H1 (cell line): ENCODE results near the gene ENPP1. TPM values are rescaled to one million over a fixed set of nuclear protein-coding genes. Genes with fewer than 3 reads are reported as not detected.

ENCODE experiments used
- CTCF ChIA-PET: fragments of 300-600 bp; sonication (Branson Sonifier 250); formaldehyde crosslinking; loops from one replicate; lab custom pipeline; 2021; ENCODE audit not compliant: partially characterized antibody; lab: Charles Lee
- POLR2A ChIA-PET: fragments of 300-600 bp; sonication (Branson Sonifier 250); formaldehyde crosslinking; loops from one replicate; lab custom pipeline; 2021; ENCODE audit warnings: inconsistent platforms; ENCODE audit not compliant: partially characterized antibody; lab: Charles Lee
- DNase-seq, 2 experiments: peaks; one replicate each; pipeline versions ENCODE4 v3.0.0 to v3.0.0-alpha.2; 2010 to 2022; ENCODE audit warnings: low spot score in 2 of 2, low read depth in 1 of 2, mixed read lengths in 1 of 2
- FAIRE-seq: peaks from 2 replicates; lab custom pipeline; 2011; peaks lifted over from hg19 to GRCh38; lab: Jason Lieb, UNC
- H2AFZ ChIP-seq: 2 replicates; pipeline ENCODE4 v1.8.1; 2012; ENCODE audit warnings: low read length, inconsistent platforms
- H2AK5ac ChIP-seq: 2 replicates; pipeline ENCODE4 v1.6.1; 2013; ENCODE audit warnings: low read depth, low read length
- H2BK120ac ChIP-seq: replicated peaks from 2 replicates; pipeline ENCODE3; 2013; ENCODE audit warnings: low read depth, low read length, inconsistent platforms
- H2BK12ac ChIP-seq: 2 replicates; pipeline ENCODE4 v1.6.1; 2013; ENCODE audit warnings: low read depth, low read length
- H2BK15ac ChIP-seq: 2 replicates; pipeline ENCODE4 v1.6.1; 2013; ENCODE audit warnings: low read length
- H2BK20ac ChIP-seq: 2 replicates; pipeline ENCODE4 v1.6.1; 2013; ENCODE audit warnings: low read length
- H2BK5ac ChIP-seq: 2 replicates; pipeline ENCODE4 v1.6.1; 2013; ENCODE audit warnings: low read depth, low read length
- H3K14ac ChIP-seq: 2 replicates; pipeline ENCODE4 v1.6.1; 2013; ENCODE audit warnings: inconsistent platforms; ENCODE audit not compliant: insufficient read length
- H3K18ac ChIP-seq: 2 replicates; pipeline ENCODE4 v1.6.1; 2013; ENCODE audit warnings: low read length; ENCODE audit errors: extremely low read depth
- H3K23ac ChIP-seq: 2 replicates; pipeline ENCODE4 v1.6.1; 2013; ENCODE audit warnings: inconsistent platforms; ENCODE audit not compliant: insufficient read length
- H3K23me2 ChIP-seq: 2 replicates; pipeline ENCODE4 v1.6.1; 2013; ENCODE audit warnings: low read depth, low read length
- H3K27ac ChIP-seq: 2 replicates; pipeline ENCODE4 v1.6.1; 2011; ENCODE audit warnings: low read depth, low read length, inconsistent platforms
- H3K27me3 ChIP-seq, 4 experiments: replicated peaks in 1 of 4; 1 replicate in 1 of 4; 2 replicates in 3 of 4; pipeline versions ENCODE4 v1.6.1 to v1.8.1; 2011 to 2013; ENCODE audit warnings: low read length in 3 of 4, mild to moderate bottlenecking in 3 of 4, inconsistent platforms in 2 of 4, mixed read lengths in 2 of 4, moderate library complexity in 1 of 4; ENCODE audit not compliant: control insufficient read depth in 3 of 4, insufficient read depth in 3 of 4; ENCODE audit errors: extremely low read depth in 1 of 4
- H3K36me3 ChIP-seq, 4 experiments: 2 replicates each; pipeline versions ENCODE4 v1.6.1 to v1.8.1; 2011 to 2013; ENCODE audit warnings: mild to moderate bottlenecking in 4 of 4, low read length in 3 of 4, moderate library complexity in 2 of 4, control low read depth in 1 of 4, inconsistent platforms in 1 of 4; ENCODE audit not compliant: insufficient read depth in 4 of 4, control insufficient read depth in 2 of 4
- H3K4ac ChIP-seq: replicated peaks from 2 replicates; pipeline ENCODE3; 2013; ENCODE audit warnings: low read length, low read depth, mixed read lengths, inconsistent platforms; ENCODE audit not compliant: insufficient read length
- H3K4me1 ChIP-seq, 4 experiments: replicated peaks in 1 of 4; 1 replicate in 1 of 4; 2 replicates in 3 of 4; pipeline versions ENCODE4 v1.6.1 to v1.8.1; 2011 to 2013; ENCODE audit warnings: low read length in 3 of 4, inconsistent platforms in 2 of 4, mixed read lengths in 1 of 4; ENCODE audit not compliant: insufficient read depth in 4 of 4, control insufficient read depth in 3 of 4
- H3K4me2 ChIP-seq, 2 experiments: 2 replicates each; pipeline versions ENCODE4 v1.6.1 to v1.8.1; 2011 to 2013; ENCODE audit warnings: low read depth in 2 of 2, low read length in 2 of 2, control low read depth in 1 of 2, inconsistent platforms in 1 of 2, mild to moderate bottlenecking in 1 of 2; ENCODE audit not compliant: insufficient read depth in 1 of 2
- H3K4me3 ChIP-seq, 4 experiments: fragments of 200-600, 300-600 bp in 1 of 4; sonication (generic), shearing (Covaris generic), sonication (Bioruptor Twin) in 1 of 4; 2 replicates each; pipeline versions ENCODE4 v1.5.1 to v1.8.1; 2011 to 2016; ENCODE audit warnings: low read length in 4 of 4, low read depth in 3 of 4, control low read depth in 2 of 4, inconsistent platforms in 2 of 4, mild to moderate bottlenecking in 2 of 4, mixed read lengths in 1 of 4, moderate library complexity in 1 of 4; ENCODE audit not compliant: insufficient read depth in 2 of 4; ENCODE audit errors: extremely low read depth in 1 of 4
- H3K56ac ChIP-seq: replicated peaks from 2 replicates; pipeline ENCODE3; 2013; ENCODE audit warnings: low read depth, mild to moderate bottlenecking, mixed read lengths, low read length, inconsistent platforms; ENCODE audit not compliant: insufficient read length
- H3K79me1 ChIP-seq: 2 replicates; pipeline ENCODE4 v1.6.1; 2013; ENCODE audit warnings: low read depth, low read length, control low read depth
- H3K79me2 ChIP-seq, 2 experiments: 2 replicates each; pipeline versions ENCODE4 v1.6.1 to v1.8.1; 2012 to 2013; ENCODE audit warnings: low read length in 2 of 2, mild to moderate bottlenecking in 2 of 2, inconsistent platforms in 1 of 2; ENCODE audit not compliant: insufficient read depth in 2 of 2, control insufficient read depth in 1 of 2
- H3K9ac ChIP-seq, 4 experiments: replicated peaks in 1 of 4; 1 replicate in 1 of 4; 2 replicates in 3 of 4; pipeline versions ENCODE4 v1.6.1 to v1.8.1; 2011 to 2013; ENCODE audit warnings: low read depth in 3 of 4, low read length in 3 of 4, control low read depth in 2 of 4, mild to moderate bottlenecking in 2 of 4, moderate library complexity in 2 of 4, inconsistent platforms in 1 of 4; ENCODE audit errors: extremely low read depth in 1 of 4
- H3K9me3 ChIP-seq, 2 experiments: 2 replicates each; pipeline versions ENCODE4 v1.6.1 to v1.8.1; 2012 to 2013; ENCODE audit warnings: mild to moderate bottlenecking in 2 of 2, moderate library complexity in 2 of 2, control low read depth in 1 of 2, inconsistent platforms in 1 of 2, low read depth in 1 of 2, low read length in 1 of 2, mixed read lengths in 1 of 2; ENCODE audit not compliant: insufficient read depth in 2 of 2
- H4K20me1 ChIP-seq, 2 experiments: replicated peaks in 1 of 2; 2 replicates each; pipeline versions ENCODE3 to v1.8.1; 2011 to 2013; ENCODE audit warnings: inconsistent platforms in 2 of 2, low read length in 2 of 2, mild to moderate bottlenecking in 1 of 2; ENCODE audit not compliant: insufficient read depth in 2 of 2, control insufficient read depth in 1 of 2
- H4K5ac ChIP-seq: 2 replicates; pipeline ENCODE4 v1.6.1; 2013; ENCODE audit warnings: low read length, low read depth, mixed read lengths, inconsistent platforms; ENCODE audit not compliant: insufficient read length
- H4K8ac ChIP-seq: 2 replicates; pipeline ENCODE4 v1.8.0; 2013; ENCODE audit warnings: mild to moderate bottlenecking, moderate library complexity, low read length, inconsistent platforms; ENCODE audit not compliant: insufficient read depth; ENCODE audit errors: extremely low read depth
- H4K91ac ChIP-seq: replicated peaks from 2 replicates; pipeline ENCODE3; 2013; ENCODE audit warnings: low read length, mixed read lengths, inconsistent platforms; ENCODE audit not compliant: insufficient read length
- CHD2 ChIP-seq: IDR thresholded peaks from 2 replicates; pipeline ENCODE4 v1.6.1; 2012; ENCODE audit warnings: low read length, improper control_type of control experiment
- CTCF ChIP-seq, 3 experiments: IDR thresholded peaks; 1 replicate in 2 of 3; 2 replicates in 1 of 3; pipeline versions ENCODE4 v1.5.1 to v1.6.1; 2011; ENCODE audit warnings: low read length in 3 of 3, mild to moderate bottlenecking in 3 of 3, inconsistent platforms in 2 of 3, low read depth in 1 of 3, moderate library complexity in 1 of 3; ENCODE audit not compliant: insufficient read depth in 1 of 3; ENCODE audit errors: control extremely low read depth in 1 of 3
- HDAC2 ChIP-seq, 2 experiments: fragments of 300-600 bp in 1 of 2; sonication (generic) in 1 of 2; IDR thresholded peaks; 2 replicates each; pipeline ENCODE4 v1.6.1; 2011 to 2012; ENCODE audit warnings: low read depth in 2 of 2, low read length in 2 of 2, mild to moderate bottlenecking in 2 of 2, moderate library complexity in 2 of 2, borderline replicate concordance in 1 of 2, inconsistent platforms in 1 of 2
- RNF2 ChIP-seq: fragments of 200-900, 300-1000 bp; sonication (generic); IDR thresholded peaks from 2 replicates; pipeline ENCODE4 v1.7.1; 2016; ENCODE audit warnings: borderline replicate concordance, low read depth, mild to moderate bottlenecking, antibody characterized with exemption, low read length; ENCODE audit not compliant: poor library complexity, severe bottlenecking; ENCODE audit errors: missing control alignments
- SRF ChIP-seq: IDR thresholded peaks from 2 replicates; pipeline ENCODE4 v1.6.1; 2011; ENCODE audit warnings: mild to moderate bottlenecking, low read depth, low read length, moderate library complexity
- TAF7 ChIP-seq: optimal IDR thresholded peaks from 2 replicates; pipeline ENCODE3; 2011; ENCODE audit warnings: low read depth, mild to moderate bottlenecking, inconsistent platforms, low read length, moderate library complexity, borderline replicate concordance
- TEAD4 ChIP-seq: IDR thresholded peaks from 2 replicates; pipeline ENCODE4 v1.6.1; 2012; ENCODE audit warnings: low read depth, low read length, inconsistent platforms, mixed read lengths
- WGBS, 2 experiments: shearing (Covaris generic) in 1 of 2; methylation state at CpG; one replicate each; pipeline versions ENCODE4 v1.1.6 to v1.1.7; 2013 to 2015; ENCODE audit warnings: low lambda C conversion rate in 2 of 2, mixed read lengths in 2 of 2, inconsistent platforms in 1 of 2, low coverage in 1 of 2, missing lambda C conversion rate in 1 of 2; ENCODE audit not compliant: insufficient replicate concordance in 2 of 2, insufficient coverage in 1 of 2, insufficient read length in 1 of 2; ENCODE audit errors: extremely low coverage in 1 of 2, missing lambda C conversion rate in 1 of 2; 5-methylcytosine and 5-hydroxymethylcytosine counted together
- polyA plus RNA-seq, 7 experiments: library from polyadenylated mRNA; depleted of rRNA in 3 of 7; stranded (reverse) in 5 of 7; unstranded in 2 of 7; fragments of >200 nt in 5 of 7; fragments of 200-250 nt in 2 of 7; gene quantifications; 1 replicate in 5 of 7; 2 replicates in 1 of 7; 4 replicates in 1 of 7; pipeline versions ENCODE4 v1.2.1 to v1.2.3, GENCODE V29; 2011 to 2013; ENCODE audit warnings: missing spikeins in 2 of 7, mixed read lengths in 2 of 7
- total RNA-seq: library from RNA; stranded (reverse); fragmentation: NEBNext Ultra II Directional; extraction: Animal tissue kit (Norgen Biotek cat#: 25700); gene quantifications from 2 replicates; pipeline ENCODE4 v1.2.1, GENCODE V29; 2021
- TF ChIP-seq, protein P1 (sequence below): IDR thresholded peaks from 2 replicates; pipeline ENCODE4 v1.6.1; 2011; ENCODE audit warnings: low read depth, mild to moderate bottlenecking, low read length; ENCODE audit not compliant: insufficient read depth

The ENPP1 gene
- total and polyA plus RNA-seq, 2 of the 8 experiments (the other 6 are each of a cell fraction or from before 2014, with no cell fraction given): 10.1 to 39.1 TPM

DNA sequence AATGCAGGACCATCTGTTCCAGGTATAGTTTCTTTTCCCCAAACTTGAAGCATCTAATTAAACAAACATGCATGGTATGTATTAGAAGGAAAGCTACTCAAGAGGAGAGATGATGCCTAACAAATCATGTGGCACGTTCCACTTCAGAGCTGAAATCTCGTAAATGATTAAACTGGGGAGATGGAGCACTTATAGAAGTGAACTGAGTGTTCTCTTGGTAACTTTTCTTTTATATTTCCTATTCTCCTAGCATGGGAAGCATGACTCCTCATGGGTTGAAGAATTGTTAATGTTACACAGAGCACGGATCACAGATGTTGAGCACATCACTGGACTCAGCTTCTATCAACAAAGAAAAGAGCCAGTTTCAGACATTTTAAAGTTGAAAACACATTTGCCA, 82.3 kb downstream of the ENPP1 start:
- ChIA-PET POLR2A (interaction anchor here (1.5 kb wide), 1 partner anchor 20 kb away, joined by 6 read pairs; no protein-coding TSS in a partner anchor), CTCF (interaction anchor here (1.0 to 1.1 kb wide), 2 partner anchors 25 to 195 kb away, joined by 3 to 4 read pairs; no protein-coding TSS in a partner anchor)
- H3K4ac ChIP-seq: no peak overlapping the region
- no peak overlapping the region for H2BK20ac ChIP-seq
- no peak overlapping the region for H2AK5ac ChIP-seq
- no peak overlapping the region for H3K23ac ChIP-seq
- WGBS, 2 experiments: 92% methylated on average over 3 of the region's 3 CpGs; no CpG with 5 or more reads in 1 of the 2 experiments
- H3K18ac ChIP-seq: no peak overlapping the region
- no peaks in the 10 kb centered on the region for H3K23me2 ChIP-seq
- no peak for FAIRE-seq
- H3K14ac ChIP-seq: no peak overlapping the region
- H3K4me1 ChIP-seq: peaks cover 0 to 8% (median 3%) of the 10 kb centered on the region in 4 experiments; a peak in 3 of 7 replicates
- no peak overlapping the region for H3K56ac ChIP-seq
- no peaks in the 10 kb centered on the region for H3K27me3 ChIP-seq
- no peak overlapping the region for H2BK5ac ChIP-seq
- no peak for DNase-seq
- H3K36me3 ChIP-seq: peaks cover 0 to 33% (median 15%) of the 10 kb centered on the region in 4 experiments; a peak in 5 of 8 replicates
- H3K4me2 ChIP-seq: no peak overlapping the region
- H3K27ac ChIP-seq: no peak overlapping the region
- no peak overlapping the region for H2AFZ ChIP-seq
- H2BK15ac ChIP-seq: no peak overlapping the region
- no peak overlapping the region for H4K91ac ChIP-seq
- TF ChIP-seq, protein P1, sequence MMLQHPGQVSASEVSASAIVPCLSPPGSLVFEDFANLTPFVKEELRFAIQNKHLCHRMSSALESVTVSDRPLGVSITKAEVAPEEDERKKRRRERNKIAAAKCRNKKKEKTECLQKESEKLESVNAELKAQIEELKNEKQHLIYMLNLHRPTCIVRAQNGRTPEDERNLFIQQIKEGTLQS: no peak
- TF ChIP-seq RNF2 (no peak), TEAD4 (no peak), SRF (no peak), CTCF (IDR thresholded peaks at IDR 0.05; ENCODE audit: control extremely low read depth in 1 of 3, insufficient read depth in 1 of 3, low read depth in 1 of 3, low read length in 3 of 3) (no peak), HDAC2 (IDR thresholded peaks at IDR 0.05; ENCODE audit: borderline replicate concordance in 1 of 2, low read depth in 2 of 2, low read length in 2 of 2) (no peak), CHD2 (no peak), TAF7 (no peak)
- no peaks in the 10 kb centered on the region for H3K79me1 ChIP-seq
- H4K20me1 ChIP-seq: no peaks in the 10 kb centered on the region
- no peak overlapping the region for H2BK120ac ChIP-seq
- no peaks in the 10 kb centered on the region for H3K79me2 ChIP-seq
- H3K9me3 ChIP-seq: no peaks in the 10 kb centered on the region
- no peak overlapping the region for H4K5ac ChIP-seq
- H2BK12ac ChIP-seq: no peak overlapping the region
- no peak overlapping the region for H3K9ac ChIP-seq
- H3K4me3 ChIP-seq: no peak overlapping the region
- no peak overlapping the region for H4K8ac ChIP-seq
